GM10847 (cell line): ENCODE results near the gene UBIAD1.

Experiments
- POLR2A ChIP-seq: IDR thresholded peaks from 2 replicates; pipeline ENCODE4 v1.6.1; 2011; ENCODE audit not compliant: insufficient read length; ENCODE audit errors: extremely low read depth

UBIAD1 gene

DNA sequence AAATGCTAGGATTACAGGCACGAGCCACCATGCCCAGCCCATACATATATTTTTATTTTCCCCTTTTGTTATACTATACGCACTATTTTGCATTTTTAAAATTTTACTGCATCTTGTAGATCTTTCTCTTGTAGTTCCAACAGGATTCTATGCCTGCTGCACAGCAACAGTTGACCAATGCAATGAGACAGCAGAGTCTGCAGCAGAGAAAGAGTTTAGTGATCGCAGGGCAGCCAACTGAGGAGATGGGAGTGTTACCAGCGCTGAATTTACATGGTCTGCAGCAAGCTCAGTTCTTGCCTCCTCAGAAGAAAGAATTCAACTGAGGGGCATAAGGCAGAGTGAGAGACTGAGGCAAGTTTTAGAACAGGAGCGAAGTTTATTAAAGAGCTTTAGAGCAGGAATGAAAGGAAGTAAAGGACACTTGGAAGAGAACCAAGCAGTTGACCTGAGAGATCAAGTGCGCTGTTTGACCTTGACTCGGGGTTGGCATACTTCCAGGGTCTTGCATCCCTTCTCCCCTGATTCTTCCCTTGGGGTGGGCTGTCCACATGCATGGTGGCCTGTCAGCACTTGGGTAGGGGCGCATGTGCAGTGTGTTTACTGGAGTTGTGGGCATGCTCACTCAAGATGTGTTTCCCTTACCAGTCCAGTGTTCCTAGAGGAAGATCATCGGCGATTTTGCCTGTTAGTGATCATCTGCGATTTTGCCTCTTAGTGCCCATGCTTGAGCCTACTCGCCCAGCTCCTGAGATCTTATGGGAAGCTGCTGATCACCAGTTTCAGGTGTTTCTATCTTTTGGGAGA, 6.5 kb upstream of the UBIAD1 start:
- no peak for TF ChIP-seq POLR2A

DNA sequence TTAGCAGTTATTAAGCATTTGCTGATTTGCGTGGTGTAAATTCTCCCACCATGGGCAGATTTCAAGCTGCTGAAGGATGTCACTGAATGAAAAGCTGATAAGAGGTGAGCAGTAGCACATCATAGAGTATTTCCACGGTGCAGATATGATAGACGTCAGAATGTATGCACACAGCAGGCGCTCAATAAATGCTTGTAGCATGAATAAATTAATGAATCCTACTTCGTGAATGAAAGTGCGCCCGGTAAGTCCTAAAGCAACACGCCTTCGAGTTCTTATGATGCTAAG, 510 bp upstream of the UBIAD1 start:
- no peak for TF ChIP-seq POLR2A

DNA sequence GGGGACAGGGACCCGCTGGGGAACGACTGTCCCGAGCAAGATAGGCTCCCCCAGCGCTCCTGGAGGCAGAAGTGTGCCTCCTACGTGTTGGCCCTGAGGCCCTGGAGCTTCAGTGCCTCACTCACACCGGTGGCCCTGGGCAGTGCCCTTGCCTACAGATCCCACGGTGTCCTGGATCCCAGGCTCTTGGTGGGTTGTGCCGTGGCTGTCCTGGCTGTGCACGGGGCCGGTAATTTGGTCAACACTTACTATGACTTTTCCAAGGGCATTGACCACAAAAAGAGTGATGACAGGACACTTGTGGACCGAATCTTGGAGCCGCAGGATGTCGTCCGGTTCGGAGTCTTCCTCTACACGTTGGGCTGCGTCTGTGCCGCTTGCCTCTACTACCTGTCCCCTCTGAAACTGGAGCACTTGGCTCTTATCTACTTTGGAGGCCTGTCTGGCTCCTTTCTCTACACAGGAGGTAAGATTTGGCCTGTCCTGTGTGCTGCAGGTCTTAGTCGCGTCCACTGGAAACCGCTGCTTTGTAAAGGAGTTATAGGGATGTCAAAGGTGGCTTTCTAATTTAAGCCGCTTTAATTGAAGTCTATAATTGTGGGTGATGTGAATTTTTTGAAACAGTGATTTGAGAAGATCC, 717 bp downstream of the UBIAD1 start:
- no peak for TF ChIP-seq POLR2A

DNA sequence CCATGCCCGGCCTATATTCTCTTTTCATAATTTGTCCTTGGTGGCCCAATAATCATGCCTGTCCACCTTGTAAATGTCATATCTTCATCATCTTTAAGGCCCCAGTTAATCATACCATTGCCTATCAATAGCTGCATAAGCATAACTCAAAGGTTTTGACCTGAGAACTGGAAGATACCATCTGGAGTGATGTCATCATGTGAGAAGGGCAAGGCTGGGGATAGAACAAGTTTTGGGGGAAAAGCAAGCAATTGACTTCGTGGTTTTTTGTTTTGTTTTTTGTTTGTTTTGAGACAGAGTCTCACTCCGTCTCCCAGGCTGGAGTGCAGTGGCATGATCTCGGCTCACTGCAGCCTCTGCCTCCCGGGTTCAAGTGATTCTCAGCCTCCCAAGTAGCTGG, 6.2 kb downstream of the UBIAD1 start:
- no peak for TF ChIP-seq POLR2A

DNA sequence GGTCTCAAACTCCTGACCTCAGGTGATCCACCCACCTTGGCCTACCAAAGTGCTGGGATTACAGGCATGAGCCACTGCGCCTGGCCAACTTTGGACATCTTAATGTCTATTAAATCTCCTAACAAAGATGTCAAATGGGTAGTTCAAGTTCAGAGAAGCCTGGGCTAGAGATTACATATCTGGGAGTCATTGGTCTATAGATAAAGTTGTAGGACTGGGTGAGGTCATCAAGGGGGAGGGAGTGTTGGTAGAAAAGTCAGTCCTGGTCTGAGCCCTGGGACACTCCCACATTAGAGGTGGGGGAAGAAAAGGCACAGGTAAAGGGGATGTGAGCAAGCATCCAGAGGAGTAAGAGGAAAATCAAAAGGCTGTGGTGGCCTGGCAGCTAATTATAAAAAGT, 6.6 kb downstream of the UBIAD1 start:
- TF ChIP-seq POLR2A, result no peak

DNA sequence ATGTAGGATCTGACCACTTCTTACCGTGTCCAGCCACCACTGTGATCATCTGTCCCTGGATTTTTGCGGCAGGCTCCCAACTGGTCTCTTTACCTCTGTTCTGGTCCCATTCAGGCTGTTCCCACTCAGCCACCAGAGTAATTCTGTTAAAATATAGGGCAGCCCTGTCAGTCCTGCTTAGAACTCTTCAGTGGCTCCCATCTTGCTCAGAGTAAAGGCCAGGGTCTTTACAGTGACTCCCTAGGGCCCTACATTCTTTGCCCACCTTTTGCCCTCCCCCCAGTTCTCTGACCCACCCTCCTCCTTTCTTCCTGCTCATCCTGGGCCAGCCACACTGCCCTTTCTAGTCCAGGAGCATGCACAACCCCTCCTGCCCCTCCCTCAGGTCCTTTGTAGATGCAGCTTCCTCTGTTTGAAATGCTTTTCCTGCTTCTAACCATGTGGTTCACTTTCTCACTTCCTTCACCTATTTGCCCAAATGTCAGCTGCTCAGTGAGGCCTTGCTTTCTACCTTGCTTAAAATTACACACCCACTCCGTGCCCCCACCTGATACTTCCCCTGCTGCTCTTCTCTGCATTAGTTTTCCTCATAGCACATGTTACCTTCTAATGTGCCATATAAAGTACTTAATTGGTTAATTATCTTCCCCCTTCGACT, 7.8 kb downstream of the UBIAD1 start:
- no peak for TF ChIP-seq POLR2A

DNA sequence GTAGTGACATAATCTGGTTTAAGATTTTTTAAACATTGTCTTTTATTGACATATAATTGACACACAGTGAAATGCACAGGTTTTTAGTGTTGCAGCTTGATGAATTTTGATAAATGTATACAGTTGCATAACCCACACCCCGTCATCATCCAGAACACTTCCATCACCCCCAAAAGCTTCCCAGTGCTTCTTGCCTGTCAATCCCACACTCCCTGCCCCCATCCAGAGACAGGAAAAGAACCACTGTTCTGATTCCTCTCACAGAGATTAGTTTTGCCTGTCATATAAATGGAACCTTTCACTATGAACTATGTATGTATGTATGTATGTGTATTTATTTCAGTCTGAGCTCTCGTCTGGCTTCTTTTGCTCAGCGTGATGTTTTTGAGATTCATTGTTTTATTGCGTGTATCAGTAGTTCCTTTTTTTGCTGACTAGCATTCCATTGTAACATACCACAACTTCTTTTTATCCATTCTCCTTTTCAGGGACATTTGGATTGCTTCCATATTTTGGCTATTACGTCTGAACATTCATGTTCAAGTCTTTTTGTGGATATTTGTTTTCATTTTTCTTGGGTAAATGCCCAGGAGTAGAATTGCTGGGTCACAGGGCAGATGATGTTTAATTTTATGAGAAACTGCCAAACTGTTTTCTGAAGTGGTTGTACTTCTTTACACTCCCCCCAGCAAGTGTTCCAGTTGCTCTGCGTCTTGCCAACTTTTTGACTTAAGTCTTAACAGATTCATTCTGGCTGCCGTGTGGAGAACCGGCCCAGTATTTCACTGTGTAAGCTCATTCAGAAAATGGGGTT, 8.7 kb downstream of the UBIAD1 start:
- no peak for TF ChIP-seq POLR2A

DNA sequence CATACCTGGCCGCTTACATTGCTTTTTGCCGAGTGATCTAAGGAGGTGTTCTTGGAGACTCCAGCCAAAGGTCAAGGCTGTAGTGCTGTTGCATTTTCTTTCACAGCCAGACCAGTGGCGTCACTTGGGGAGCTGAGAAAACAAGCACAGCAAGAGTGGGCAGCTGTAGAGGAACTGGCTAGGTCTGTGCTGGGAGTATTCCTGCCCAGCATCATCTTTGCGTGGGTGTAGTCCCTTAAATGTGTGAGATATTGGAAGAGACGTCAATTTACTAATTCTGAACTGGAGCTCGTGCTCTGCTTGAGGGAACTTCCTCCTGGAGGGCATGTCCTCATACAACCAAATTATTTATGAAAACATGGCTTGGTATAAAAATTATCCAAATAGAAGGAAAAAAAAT, 10.2 kb downstream of the UBIAD1 start:
- no peak for TF ChIP-seq POLR2A

DNA sequence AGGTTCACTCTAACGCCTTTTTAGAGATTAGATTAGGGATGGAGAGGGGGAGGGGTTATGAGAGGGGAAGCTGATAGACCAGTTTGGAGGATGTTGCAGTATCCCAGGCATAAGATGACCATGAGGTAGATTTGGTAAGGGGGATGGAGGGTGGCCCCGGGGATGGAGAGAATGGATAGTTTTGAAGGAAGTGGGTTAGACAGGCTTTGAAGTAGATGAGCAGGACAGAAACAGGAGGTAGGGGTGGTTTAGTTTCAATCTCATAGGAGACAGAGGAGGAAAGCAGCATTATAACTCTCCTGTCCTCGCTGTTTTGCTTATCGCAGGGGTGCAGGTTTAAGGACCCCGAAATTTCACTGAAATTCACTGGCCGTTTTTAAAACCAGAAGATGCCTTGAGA, 11.8 kb downstream of the UBIAD1 start:
- TF ChIP-seq POLR2A, result no peak

DNA sequence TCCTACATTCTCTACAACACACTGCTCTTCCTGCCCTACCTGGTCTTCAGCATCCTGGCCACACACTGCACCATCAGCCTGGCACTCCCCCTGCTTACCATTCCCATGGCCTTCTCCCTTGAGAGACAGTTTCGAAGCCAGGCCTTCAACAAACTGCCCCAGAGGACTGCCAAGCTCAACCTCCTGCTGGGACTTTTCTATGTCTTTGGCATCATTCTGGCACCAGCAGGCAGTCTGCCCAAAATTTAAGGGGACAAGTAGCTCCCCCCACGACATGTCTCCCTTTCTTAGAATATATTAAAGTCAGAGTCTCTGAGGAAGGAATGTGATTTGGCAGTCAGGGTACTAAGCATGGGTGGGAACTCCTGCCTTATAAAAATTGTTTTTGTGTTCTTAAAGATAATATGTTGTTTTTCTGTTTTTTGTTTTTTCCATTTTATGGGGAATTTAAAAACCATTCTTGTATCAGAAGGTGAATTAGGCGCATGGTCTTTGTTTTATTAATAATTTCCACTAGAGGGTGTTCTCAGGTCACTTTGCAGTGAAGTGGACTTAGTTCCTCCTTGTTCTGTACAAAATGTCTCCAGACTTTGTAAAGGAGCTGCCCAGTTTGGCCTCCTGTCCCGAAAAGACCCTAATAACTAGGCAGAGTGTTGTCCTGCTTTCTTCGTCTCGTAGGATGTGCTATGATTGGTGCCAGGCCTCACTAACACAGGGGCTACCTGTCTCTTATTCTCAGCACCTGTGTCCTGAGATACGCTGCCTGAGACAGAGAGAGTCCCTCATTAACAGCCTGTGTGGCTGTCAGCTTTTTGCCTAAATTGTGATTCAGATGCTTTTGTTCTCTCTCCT, 13.1 kb downstream of the UBIAD1 start:
- TF ChIP-seq POLR2A, result no peak

DNA sequence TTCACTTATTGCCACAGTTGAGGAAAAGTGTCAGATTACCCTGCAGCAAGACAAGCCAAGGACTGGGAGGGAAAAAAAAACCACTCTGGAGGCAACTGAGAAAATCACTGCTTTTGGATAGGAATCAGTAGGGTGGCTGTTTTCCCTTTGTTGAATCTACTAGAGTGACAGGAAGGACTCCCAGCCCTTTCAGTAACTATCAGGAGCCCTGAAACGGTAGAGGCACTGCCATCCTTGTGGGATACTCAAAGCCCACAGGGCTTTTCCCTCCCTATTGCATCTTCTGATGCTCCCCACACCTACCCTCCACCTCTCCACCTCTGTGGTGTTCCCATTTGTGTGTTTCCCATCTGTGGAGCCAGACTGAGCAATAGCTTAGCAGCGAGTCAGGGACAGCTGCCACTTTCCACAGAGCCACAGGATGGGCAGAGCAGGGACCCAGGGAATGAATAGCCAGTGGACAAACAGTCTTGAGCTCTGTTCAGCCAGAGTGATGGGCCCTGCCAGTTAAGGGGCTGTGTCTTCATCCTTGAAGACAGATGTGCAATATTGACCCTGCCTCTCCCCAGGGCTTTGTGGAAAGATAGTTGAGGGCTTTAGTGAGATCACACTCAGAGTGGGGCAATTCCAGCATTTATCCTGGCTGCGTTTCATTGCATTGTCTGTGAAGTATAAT, 13.9 kb downstream of the UBIAD1 start:
- no peak for TF ChIP-seq POLR2A

DNA sequence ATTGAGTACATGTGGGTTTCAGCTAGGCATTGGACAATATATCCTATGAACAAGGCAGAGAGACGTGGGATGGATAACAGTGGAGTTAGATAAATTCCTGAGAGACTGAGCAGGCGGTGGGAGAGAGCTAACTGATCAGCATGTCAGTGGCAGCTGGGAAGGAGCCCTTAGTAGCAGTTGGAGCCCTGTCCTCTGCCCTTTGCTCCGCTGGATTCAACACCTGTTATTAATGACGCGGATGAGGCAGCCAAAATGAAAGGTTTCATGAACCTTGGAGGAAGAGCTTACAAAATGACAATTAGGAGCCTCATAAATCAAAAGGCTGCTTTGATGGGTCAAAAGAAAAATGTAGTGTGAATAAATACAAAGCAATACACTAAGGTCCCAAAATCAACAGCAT, 16.1 kb downstream of the UBIAD1 start:
- no peak for TF ChIP-seq POLR2A

DNA sequence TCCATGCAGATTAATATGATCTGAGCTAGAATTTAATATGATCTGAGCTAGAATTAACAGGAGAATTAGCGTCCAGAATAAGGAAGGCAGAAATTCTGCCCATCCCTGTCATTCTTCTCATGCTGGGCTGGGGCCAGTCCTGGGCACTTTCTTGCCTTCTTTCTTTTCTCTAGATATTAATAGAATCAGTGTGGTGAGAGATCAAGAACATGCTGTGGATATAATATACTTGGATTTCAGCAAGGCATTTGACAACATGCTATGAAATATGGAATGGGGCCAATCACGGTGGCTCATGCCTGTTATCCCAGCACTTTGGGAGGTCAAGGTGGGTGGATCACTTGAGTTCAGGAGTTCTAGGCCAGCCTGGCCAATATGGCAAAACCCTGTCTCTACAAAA, 18.1 kb downstream of the UBIAD1 start:
- no peak for TF ChIP-seq POLR2A

DNA sequence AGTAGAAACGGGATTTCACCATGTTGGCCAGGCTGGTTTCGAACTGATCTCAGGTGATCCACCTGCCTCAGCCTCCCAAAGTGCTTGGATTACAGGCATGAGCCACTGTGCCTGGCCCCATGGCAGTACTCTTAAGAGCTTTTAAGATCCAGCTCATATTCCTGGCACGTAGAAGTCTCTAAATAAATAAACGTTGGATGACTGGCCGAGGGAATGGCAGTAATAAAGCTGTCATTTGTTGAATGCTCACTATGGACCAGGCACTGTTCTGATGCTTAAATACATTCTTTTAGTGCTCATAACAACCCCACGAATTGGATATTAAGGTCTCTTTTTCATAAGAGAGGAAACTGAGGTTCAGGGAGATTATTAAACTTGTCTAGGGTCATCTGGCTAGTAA, 20.9 kb downstream of the UBIAD1 start:
- TF ChIP-seq POLR2A, result no peak
